ENCODE results near the gene NEU1. TPM values are rescaled to one million over a fixed set of nuclear protein-coding genes. Genes with fewer than 3 reads are reported as not detected.

The NEU1 gene
- total RNA-seq, 1 experiment from 2014 or later = 44.8 TPM

DNA sequence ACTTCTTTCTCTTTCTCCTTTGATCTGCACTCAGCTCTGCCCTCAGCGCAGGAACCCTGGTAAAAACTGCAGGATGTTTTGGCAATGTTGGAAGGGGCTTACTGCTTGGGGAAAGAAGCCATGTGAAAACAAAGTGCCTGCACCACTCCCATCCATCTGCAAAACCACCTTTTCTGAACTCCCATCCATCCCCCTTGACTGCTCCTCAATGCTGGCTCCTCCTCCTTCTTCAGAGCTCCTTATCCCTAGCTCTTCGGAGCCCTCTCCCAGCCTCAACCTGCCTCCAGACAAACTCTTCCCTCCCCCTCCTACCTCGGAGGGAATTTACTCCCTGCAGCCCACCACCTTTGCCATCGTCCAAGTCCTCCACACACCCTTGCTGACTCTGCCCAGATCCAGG lies 43.5 kb upstream of the NEU1 start:
- POLR2A ChIA-PET = interaction anchor here (1.1 to 1.2 kb wide), 2 partner anchors 10 to 66 kb away, joined by 3 read pairs; partner anchors contain the start of gene DXO
- H3K4me3 Mint-ChIP-seq = peak overlapping the region; percentile 20; the same call in 1 of the 2 replicates
- no peaks in the 10 kb centered on the region for H3K9me3 Mint-ChIP-seq
- CTCF ChIA-PET = interaction anchor here (1.0 to 2.3 kb wide), 6 partner anchors 10 to 140 kb away, joined by 3 to 14 read pairs (median 4); no protein-coding TSS in a partner anchor
- H3K27ac Mint-ChIP-seq = peak overlapping the region; percentile 85
- peaks cover 5% of the 10 kb centered on the region for H3K27me3 Mint-ChIP-seq (ENCODE audit: low read depth)
- DNase-seq (ENCODE audit: low spot score) (peak; percentile 31), ATAC-seq (peak; percentile 71)
- peaks cover 14% of the 10 kb centered on the region for H3K4me1 Mint-ChIP-seq
- TF ChIP-seq CBFB (CRISPR knock-in tag; IDR thresholded peaks at IDR 0.05; ENCODE audit: low read depth) = no peak
- TF ChIP-seq NFE2L1 (CRISPR knock-in tag; IDR thresholded peaks at IDR 0.05) = 0 out of 2 replicates have a peak, but pooled peaks have one; percentile 19
- no peak for TF ChIP-seq SOX15 (CRISPR knock-in tag; IDR thresholded peaks at IDR 0.05)
- TF ChIP-seq, protein P1, sequence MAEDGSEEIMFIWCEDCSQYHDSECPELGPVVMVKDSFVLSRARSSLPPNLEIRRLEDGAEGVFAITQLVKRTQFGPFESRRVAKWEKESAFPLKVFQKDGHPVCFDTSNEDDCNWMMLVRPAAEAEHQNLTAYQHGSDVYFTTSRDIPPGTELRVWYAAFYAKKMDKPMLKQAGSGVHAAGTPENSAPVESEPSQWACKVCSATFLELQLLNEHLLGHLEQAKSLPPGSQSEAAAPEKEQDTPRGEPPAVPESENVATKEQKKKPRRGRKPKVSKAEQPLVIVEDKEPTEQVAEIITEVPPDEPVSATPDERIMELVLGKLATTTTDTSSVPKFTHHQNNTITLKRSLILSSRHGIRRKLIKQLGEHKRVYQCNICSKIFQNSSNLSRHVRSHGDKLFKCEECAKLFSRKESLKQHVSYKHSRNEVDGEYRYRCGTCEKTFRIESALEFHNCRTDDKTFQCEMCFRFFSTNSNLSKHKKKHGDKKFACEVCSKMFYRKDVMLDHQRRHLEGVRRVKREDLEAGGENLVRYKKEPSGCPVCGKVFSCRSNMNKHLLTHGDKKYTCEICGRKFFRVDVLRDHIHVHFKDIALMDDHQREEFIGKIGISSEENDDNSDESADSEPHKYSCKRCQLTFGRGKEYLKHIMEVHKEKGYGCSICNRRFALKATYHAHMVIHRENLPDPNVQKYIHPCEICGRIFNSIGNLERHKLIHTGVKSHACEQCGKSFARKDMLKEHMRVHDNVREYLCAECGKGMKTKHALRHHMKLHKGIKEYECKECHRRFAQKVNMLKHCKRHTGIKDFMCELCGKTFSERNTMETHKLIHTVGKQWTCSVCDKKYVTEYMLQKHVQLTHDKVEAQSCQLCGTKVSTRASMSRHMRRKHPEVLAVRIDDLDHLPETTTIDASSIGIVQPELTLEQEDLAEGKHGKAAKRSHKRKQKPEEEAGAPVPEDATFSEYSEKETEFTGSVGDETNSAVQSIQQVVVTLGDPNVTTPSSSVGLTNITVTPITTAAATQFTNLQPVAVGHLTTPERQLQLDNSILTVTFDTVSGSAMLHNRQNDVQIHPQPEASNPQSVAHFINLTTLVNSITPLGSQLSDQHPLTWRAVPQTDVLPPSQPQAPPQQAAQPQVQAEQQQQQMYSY (CRISPR knock-in tag; IDR thresholded peaks at IDR 0.05) = peak; percentile 89
- no peaks in the 10 kb centered on the region for H3K36me3 Mint-ChIP-seq

DNA sequence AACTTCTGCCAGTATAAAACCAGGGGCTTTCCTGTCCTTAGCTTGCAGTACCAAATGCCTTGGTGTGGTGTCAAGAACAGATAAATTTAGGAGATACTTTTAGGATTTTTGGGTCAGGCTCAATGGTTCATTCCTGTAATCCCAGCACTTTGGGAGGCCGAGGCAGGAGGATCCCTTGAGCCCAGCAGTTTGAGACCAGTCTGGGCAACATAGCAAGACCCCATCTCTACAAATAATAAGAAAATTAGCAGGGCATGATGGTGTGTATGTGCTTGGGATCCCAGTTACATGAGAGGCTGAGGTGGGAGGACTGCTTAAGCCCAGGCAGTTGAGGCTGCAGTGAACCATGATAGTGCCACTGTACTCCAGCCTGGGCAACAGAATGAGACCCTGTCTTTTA lies 42.4 kb upstream of the NEU1 start:
- TF ChIP-seq TEAD4 (CRISPR knock-in tag; IDR thresholded peaks at IDR 0.05) = no peak
- POLR2A ChIA-PET = interaction anchor here (1.2 kb wide), 1 partner anchor 67 kb away, joined by 3 read pairs; the partner anchor contains the start of gene DXO

DNA sequence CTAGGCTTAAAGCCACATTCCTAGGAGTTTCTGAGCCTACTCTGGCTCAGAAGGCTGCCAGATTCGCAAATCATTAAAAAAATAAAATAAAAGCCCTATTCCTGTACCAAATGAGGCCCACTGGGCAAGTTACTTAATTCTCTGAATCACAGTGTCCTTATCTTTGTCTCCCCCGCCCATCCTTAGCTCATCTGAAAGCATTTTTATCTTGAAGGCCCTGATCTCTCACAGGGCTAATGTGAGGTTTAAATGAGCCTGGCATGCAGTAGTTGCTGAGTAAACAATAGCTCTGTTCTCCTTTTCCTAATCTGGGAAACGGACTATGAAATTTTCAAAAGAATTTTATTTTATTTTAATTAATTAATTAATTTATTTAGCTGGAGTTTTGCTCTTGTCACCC lies 41.3 kb upstream of the NEU1 start:
- H3K27me3 Mint-ChIP-seq (ENCODE audit: low read depth) = peaks cover 5% of the 10 kb centered on the region
- H3K36me3 Mint-ChIP-seq = no peaks in the 10 kb centered on the region
- no peak overlapping the region for H3K27ac Mint-ChIP-seq
- ChIA-PET POLR2A (no interaction called here), CTCF (no interaction called here)
- peaks cover 20% of the 10 kb centered on the region for H3K4me1 Mint-ChIP-seq
- H3K9me3 Mint-ChIP-seq = no peaks in the 10 kb centered on the region
- ATAC-seq = no peak
- no peak overlapping the region for H3K4me3 Mint-ChIP-seq
- no peak for DNase-seq (ENCODE audit: low spot score)
- TF ChIP-seq, protein P2, sequence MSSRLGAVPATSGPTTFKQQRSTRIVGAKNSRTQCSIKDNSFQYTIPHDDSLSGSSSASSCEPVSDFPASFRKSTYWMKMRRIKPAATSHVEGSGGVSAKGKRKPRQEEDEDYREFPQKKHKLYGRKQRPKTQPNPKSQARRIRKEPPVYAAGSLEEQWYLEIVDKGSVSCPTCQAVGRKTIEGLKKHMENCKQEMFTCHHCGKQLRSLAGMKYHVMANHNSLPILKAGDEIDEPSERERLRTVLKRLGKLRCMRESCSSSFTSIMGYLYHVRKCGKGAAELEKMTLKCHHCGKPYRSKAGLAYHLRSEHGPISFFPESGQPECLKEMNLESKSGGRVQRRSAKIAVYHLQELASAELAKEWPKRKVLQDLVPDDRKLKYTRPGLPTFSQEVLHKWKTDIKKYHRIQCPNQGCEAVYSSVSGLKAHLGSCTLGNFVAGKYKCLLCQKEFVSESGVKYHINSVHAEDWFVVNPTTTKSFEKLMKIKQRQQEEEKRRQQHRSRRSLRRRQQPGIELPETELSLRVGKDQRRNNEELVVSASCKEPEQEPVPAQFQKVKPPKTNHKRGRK (CRISPR knock-in tag; IDR thresholded peaks at IDR 0.05; ENCODE audit: borderline replicate concordance) = no peak
- TF ChIP-seq ZNF671 (CRISPR knock-in tag; IDR thresholded peaks at IDR 0.05) = no peak
- TF ChIP-seq, protein P3, sequence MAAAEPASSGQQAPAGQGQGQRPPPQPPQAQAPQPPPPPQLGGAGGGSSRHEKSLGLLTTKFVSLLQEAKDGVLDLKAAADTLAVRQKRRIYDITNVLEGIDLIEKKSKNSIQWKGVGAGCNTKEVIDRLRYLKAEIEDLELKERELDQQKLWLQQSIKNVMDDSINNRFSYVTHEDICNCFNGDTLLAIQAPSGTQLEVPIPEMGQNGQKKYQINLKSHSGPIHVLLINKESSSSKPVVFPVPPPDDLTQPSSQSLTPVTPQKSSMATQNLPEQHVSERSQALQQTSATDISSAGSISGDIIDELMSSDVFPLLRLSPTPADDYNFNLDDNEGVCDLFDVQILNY (CRISPR knock-in tag; IDR thresholded peaks at IDR 0.05) = no peak
- TF ChIP-seq, protein P4, sequence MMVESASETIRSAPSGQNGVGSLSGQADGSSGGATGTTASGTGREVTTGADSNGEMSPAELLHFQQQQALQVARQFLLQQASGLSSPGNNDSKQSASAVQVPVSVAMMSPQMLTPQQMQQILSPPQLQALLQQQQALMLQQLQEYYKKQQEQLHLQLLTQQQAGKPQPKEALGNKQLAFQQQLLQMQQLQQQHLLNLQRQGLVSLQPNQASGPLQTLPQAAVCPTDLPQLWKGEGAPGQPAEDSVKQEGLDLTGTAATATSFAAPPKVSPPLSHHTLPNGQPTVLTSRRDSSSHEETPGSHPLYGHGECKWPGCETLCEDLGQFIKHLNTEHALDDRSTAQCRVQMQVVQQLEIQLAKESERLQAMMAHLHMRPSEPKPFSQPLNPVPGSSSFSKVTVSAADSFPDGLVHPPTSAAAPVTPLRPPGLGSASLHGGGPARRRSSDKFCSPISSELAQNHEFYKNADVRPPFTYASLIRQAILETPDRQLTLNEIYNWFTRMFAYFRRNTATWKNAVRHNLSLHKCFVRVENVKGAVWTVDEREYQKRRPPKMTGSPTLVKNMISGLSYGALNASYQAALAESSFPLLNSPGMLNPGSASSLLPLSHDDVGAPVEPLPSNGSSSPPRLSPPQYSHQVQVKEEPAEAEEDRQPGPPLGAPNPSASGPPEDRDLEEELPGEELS (CRISPR knock-in tag; IDR thresholded peaks at IDR 0.05) = no peak
- TF ChIP-seq ZNF263 (CRISPR knock-in tag; IDR thresholded peaks at IDR 0.05; ENCODE audit: low read depth) = no peak
- TF ChIP-seq, protein P5, sequence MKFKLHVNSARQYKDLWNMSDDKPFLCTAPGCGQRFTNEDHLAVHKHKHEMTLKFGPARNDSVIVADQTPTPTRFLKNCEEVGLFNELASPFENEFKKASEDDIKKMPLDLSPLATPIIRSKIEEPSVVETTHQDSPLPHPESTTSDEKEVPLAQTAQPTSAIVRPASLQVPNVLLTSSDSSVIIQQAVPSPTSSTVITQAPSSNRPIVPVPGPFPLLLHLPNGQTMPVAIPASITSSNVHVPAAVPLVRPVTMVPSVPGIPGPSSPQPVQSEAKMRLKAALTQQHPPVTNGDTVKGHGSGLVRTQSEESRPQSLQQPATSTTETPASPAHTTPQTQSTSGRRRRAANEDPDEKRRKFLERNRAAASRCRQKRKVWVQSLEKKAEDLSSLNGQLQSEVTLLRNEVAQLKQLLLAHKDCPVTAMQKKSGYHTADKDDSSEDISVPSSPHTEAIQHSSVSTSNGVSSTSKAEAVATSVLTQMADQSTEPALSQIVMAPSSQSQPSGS (CRISPR knock-in tag; IDR thresholded peaks at IDR 0.05; ENCODE audit: borderline replicate concordance, low read depth) = no peak
- TF ChIP-seq ZNF423 (CRISPR knock-in tag; IDR thresholded peaks at IDR 0.05) = no peak

More for the DNA sequence above, 42.4 kb upstream of the NEU1 start:
- Mint-ChIP-seq H3K27ac (no peak overlapping the region), H3K36me3 (no peaks in the 10 kb centered on the region), H3K27me3 (ENCODE audit: low read depth) (peaks cover 5% of the 10 kb centered on the region), H3K4me1 (peaks cover 14% of the 10 kb centered on the region), H3K4me3 (no peak overlapping the region), H3K9me3 (no peaks in the 10 kb centered on the region)
- ATAC-seq (no peak), DNase-seq (ENCODE audit: low spot score) (no peak)
- CTCF ChIA-PET = interaction anchor here (1.8 kb wide), 1 partner anchor 18 kb away, joined by 9 read pairs; no protein-coding TSS in a partner anchor
